GM18858 (cell line): Measurements from ENCODE around the gene ATP2A3.

Source experiments
- ATAC-seq: cut with Tn5 transposase; IDR thresholded peaks from one replicate; pipeline ENCODE4 v1.9.1; 2021; ENCODE audit not compliant: unreplicated experiment

Gene ATP2A3

GRCh38 chr17:3973495-3974137, 9.4 kb upstream of the ATP2A3 start:
- ATAC-seq: no peak

DNA sequence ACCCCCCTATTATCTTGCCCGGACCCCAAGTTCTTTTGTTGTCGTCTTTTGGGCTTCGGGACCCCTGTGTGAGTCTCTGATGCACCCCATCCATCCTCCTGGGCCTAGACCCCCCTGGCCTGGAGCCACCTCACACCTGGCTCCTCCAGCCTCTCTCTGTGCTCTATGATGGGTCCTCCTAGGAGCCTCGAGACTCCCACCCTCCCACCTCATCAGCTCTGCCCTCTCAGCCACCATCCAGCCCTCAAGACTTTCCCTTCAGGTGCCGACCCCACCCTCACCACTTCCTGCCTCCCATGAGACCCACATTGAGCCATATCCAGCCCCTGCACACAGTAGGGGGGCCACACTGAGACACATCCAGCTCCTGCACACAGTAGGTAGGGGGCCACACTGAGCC, 8.7 kb upstream of the ATP2A3 start:
- ATAC-seq: no peak

GRCh38 chr17:3972281-3972731, 8.1 kb upstream of the ATP2A3 start:
- ATAC-seq: no peak

DNA sequence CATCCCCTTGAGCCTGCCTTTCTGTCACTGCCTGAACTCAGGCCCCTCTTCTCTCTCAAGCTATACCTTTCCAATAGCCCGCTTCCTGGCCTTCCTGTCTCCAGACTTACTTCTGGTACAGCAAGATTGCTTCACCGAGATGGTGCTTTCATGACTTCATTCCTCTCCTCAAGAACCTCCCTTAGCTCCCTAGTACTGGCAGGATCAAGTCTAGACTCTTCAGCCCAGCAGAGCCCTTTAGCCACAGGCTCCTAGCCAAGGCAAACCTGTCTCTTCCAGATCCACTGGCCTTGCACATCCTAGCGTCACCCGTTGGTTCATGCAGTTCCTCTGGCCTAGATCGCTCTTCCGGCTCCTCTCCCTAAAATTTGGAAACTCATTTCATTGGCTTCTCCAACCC, 6.4 kb upstream of the ATP2A3 start:
- no peak for ATAC-seq

GRCh38 chr17:3969963-3970362, 5.7 kb upstream of the ATP2A3 start:
- no peak for ATAC-seq

GRCh38 chr17:3968886-3969524, 4.8 kb upstream of the ATP2A3 start:
- ATAC-seq: no peak

DNA sequence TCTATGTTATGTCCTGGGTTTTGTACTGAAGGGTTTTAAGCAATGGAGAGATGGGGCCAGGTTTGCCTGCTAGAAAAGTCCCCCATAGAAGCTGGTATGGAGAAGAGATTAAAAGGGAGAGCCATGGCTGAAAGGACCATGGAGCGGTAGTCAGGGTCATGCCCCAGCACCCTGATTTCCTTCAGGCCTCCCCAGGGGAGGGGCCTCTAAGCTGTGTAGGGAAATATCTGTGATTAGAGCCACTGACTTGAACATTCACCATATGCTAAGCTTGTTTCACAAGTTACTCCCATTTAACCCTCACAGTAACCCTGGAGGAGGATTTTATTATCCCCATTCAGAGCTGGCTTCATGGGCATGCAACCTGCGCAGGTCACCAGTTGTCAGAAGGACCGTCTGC, 3.8 kb upstream of the ATP2A3 start:
- ATAC-seq: no peak

DNA sequence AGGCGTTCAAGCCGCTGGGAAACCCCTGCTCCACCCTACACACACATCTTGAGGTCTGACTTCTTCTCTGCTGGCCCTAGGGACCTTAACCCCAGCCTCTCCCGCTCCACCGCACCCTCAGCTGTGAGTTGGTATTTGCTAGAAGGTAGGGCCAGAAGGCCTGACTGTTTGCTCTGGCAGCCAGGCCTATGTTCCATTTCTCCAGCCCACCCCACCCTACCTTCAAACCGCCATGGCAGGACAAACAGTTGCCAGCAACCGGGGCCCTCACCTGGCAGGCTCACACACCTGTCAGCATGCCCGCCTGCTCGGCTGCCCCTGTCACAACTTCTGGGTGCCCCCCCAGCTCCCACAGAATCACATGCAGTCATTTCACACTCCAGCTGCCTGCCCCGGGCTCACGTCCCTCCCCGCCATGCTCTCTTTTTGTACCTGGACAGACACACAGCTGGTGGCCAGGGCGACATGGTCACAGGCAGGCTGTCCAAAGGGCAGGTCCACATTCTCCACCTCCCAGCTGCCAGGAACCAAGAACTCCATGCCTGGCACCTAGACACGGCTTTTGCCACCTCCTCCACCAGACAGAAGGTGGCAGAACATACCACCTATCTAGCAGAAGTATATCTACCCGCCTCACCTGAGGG, 2.6 kb upstream of the ATP2A3 start:
- no peak for ATAC-seq

GRCh38 chr17:3965118-3965800, 1.0 kb upstream of the ATP2A3 start:
- ATAC-seq: no peak

GRCh38 chr17:3963237-3964201, 718 bp downstream of the ATP2A3 start:
- no peak for ATAC-seq

DNA sequence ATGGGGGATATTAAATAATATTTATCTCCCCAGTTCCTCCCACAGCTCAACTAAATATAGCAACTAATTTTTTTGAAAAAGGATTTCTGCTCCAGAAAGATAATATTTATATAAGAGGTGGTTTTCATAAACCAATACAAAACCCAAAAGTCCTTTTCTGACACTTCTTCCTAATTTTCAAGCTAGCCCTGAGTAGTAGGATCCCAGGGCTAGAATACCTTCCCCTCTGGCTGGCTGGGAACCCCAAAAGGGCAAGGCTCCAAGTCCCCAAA, 1.3 kb downstream of the ATP2A3 start:
- ATAC-seq: no peak

DNA sequence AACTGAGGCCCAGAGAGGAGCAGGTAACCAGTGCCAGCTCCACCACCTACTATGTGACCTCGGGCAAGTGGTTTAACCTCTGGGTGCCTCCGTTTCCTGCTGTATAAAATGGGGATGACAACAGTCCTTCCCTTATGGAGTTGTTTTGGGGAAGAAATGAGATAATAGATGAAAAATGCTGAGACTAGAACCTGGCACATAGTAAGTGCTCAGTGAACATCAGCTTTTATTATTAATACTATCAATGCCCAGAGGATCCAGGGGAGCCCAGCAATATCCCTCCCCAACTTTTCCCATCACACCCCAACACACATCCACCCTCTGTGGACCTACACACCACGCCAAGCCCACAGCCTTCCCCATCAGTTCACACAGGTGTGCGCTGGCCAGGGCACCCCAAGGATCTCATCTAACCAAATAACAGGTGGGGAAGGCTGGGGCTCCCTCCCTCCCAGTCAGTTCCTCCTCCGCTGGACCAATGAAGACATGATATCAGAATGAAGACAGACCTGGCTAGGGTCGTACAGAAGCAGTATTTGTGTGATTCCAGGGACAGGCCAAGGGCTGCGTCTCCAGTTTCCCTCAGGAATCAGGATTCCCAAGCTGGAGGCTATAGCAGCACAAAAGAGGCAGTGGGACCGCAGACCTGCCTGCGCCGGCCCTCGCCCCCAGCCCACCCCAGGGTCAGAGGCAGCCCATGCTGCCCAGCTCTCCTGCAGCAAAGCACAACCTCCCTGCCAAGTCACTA, 1.8 kb downstream of the ATP2A3 start:
- ATAC-seq: no peak

- ATAC-seq: no peak
Measured at GRCh38 chr17:3961564-3962047, 2.6 kb downstream of the ATP2A3 start.

- ATAC-seq: no peak
Measured at GRCh38 chr17:3960764-3961163, 3.5 kb downstream of the ATP2A3 start.

- no peak for ATAC-seq
Measured at GRCh38 chr17:3959921-3960601, 4.2 kb downstream of the ATP2A3 start.

DNA sequence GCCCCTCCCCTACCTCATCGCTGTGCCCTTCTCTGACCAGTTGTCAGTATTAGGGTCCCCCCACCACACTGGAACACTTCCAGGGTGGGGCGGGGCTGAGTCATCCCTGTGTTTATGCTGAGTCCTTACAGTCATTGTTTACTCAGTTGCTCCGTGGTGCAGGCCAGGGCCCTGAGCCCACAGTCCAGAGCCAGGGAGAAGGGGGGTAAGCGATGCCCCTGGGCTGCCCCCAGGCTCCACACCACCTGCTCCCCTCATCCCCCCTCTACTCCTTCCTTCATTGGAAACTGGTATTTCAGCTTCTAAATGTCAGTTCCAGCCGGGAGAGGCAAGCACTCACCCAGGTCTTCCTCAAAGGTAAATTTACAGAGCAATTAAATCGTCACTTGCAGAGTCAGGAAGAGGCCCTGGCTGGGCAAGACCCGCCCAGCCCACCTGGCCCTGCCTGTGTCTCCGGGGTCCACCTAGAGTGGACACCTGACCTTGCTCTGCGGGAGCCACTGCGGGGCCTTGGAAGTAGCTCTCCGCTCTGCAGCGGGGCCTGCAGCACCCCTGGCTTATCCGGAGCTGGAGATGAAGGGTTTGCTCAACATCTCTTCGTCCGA, 4.8 kb downstream of the ATP2A3 start:
- ATAC-seq: no peak

DNA sequence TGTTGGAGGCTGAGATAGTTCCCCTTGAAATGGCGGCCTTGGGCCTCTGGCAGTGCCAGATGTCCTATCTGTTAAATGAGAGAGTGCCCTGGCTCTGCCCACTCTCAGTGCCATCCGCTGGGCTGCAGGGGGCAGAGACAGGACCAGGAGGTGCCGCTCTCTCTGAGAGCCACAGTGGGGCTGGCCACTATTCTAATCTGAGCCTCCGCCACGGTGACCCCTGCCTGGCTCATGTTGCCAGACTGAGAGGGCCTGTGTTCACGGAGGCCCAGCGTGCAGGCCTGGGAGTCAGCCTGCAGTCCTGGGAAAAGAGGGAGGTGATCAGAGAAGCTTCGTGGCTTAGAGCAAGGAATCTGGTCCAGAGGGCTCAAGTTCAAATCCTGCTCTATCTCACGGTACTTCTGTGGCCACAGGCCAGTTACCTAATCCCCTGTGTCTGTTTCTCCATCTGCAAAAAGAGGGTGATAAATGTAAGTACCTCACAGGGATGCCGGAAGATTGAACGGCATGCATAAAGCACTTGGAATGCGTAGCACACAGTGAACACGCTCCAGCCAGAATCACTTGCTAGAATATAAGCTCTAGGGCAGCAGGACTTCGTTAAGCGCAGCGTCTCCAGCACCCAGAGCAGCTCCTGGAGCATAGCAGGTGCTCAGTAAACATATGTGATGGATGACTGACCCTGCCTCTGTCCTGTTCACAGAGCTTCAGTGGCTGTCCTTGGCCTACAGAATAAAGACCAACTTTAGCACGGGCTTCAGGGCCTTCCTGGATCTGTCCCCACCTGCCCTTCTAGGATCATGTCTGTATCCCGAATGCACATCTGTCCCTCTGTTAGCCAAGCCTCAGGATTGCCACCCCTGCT, 6.3 kb downstream of the ATP2A3 start:
- ATAC-seq: no peak

DNA sequence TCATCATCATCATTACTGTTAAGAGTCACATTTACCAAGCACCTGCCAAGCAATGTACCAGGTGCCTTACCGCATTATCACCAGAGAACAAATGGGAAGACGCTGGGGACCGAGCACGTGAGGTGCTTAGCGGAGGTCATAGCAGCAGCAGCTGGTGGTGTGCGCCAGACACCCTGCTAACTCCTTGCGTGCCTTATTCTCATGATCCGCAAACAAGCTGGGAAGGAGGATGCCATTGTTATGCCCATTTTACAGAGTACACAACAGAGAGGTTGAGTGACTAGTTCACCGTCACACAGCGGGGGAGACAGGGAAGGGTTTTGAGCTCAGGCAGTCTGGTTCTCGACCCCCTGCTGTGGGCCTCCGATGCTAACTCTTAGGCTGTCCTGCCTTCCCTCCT, 7.3 kb downstream of the ATP2A3 start:
- no peak for ATAC-seq
